A549 (cell line): ENCODE measurements around the gene TGFBR3L. TPM values are rescaled to one million over a fixed set of nuclear protein-coding genes. Genes with fewer than 3 reads are reported as not detected.

ENCODE experiments used
- ATAC-seq, 2 experiments: fragments of 200-7000 bp in 1 of 2; fragments of >200 bp in 1 of 2; cut with Nextera tagmentation in 1 of 2; cut with Tn5 transposase in 1 of 2; 3 replicates each; pipeline versions ENCODE4 v1.8.0 to v1.9.1; 2018 to 2020; ENCODE audit warnings: mild to moderate bottlenecking in 1 of 2, moderate library complexity in 1 of 2
- CTCF ChIA-PET: fragments of 300-600 bp; sonication (Branson Sonifier 250); formaldehyde crosslinking; extraction: SDS; loops from one replicate; lab custom pipeline; 2021; ENCODE audit warnings: antibody characterized with exemption, inconsistent platforms; lab: Yijun Ruan, JAX
- POLR2A ChIA-PET: fragments of 350-600 bp; formaldehyde crosslinking; extraction: SDS; loops from one replicate; lab custom pipeline; 2021; ENCODE audit warnings: antibody characterized with exemption, inconsistent platforms; lab: Yijun Ruan, JAX
- DNase-seq, 2 experiments: peaks; one replicate each; pipeline versions ENCODE4 v3.0.0 to v3.0.0-alpha.2; 2011 to 2016; ENCODE audit warnings: low read depth in 1 of 2, low spot score in 1 of 2
- FAIRE-seq: peaks from 2 replicates; lab custom pipeline; 2011; peaks lifted over from hg19 to GRCh38; lab: Jason Lieb, UNC
- H3K27ac ChIP-seq, 2 experiments: fragments of >200 bp; sonication (Bioruptor Twin); formaldehyde crosslinking; 3 replicates each; pipeline ENCODE4 v1.5.1; 2016 to 2017
- H3K4me1 ChIP-seq: fragments of >200 bp; sonication (Bioruptor Twin); formaldehyde crosslinking; 3 replicates; pipeline ENCODE4 v1.6.1; 2016
- H3K4me2 ChIP-seq: fragments of >200 bp; sonication (Bioruptor Twin); formaldehyde crosslinking; 3 replicates; pipeline ENCODE4 v1.6.1; 2016
- H3K4me3 ChIP-seq: fragments of >200 bp; sonication (Bioruptor Twin); formaldehyde crosslinking; 3 replicates; pipeline ENCODE4 v1.5.1; 2016
- H3K9me3 ChIP-seq: fragments of >200 bp; sonication (Bioruptor Twin); formaldehyde crosslinking; 3 replicates; pipeline ENCODE4 v1.6.1; 2016
- CBX8 ChIP-seq: fragments of 200-600 bp; sonication (generic); IDR thresholded peaks from 2 replicates; pipeline ENCODE4 v1.6.1; 2016
- CEBPB ChIP-seq, 2 experiments: fragments of >200 bp in 1 of 2; sonication (Bioruptor Twin) in 1 of 2; formaldehyde crosslinking in 1 of 2; IDR thresholded peaks; 2 replicates each; pipeline ENCODE4 v1.6.1; 2012 to 2016
- ELK1 ChIP-seq: fragments of 150-350 bp; IDR thresholded peaks from 2 replicates; pipeline ENCODE4 v1.6.1; 2014; ENCODE audit warnings: low read depth, mild to moderate bottlenecking, low read length
- EP300 ChIP-seq, 2 experiments: fragments of >200 bp; sonication (Bioruptor Twin); formaldehyde crosslinking; IDR thresholded peaks; 2 replicates in 1 of 2; 3 replicates in 1 of 2; pipeline ENCODE4 v1.6.1; 2016 to 2017
- ESRRA ChIP-seq: fragments of 150-350 bp; IDR thresholded peaks from 2 replicates; pipeline ENCODE4 v1.6.1; 2014; ENCODE audit warnings: mild to moderate bottlenecking, low read length, borderline replicate concordance
- FOSB ChIP-seq: fragments of 250-450 bp; sonication (Bioruptor Pico); IDR thresholded peaks from 2 replicates; pipeline ENCODE4 v1.5.0; 2020; ENCODE audit warnings: mild to moderate bottlenecking, moderate library complexity
- FOXS1 ChIP-seq: fragments of 250-450 bp; sonication (Bioruptor Pico); IDR thresholded peaks from 2 replicates; pipeline ENCODE4 v1.5.0; 2020; ENCODE audit warnings: mild to moderate bottlenecking, moderate library complexity
- GATA3 ChIP-seq: IDR thresholded peaks from 2 replicates; pipeline ENCODE4 v1.6.1; 2012; ENCODE audit warnings: borderline replicate concordance
- MYC ChIP-seq: IDR thresholded peaks from 2 replicates; pipeline ENCODE4 v1.6.1; 2012; ENCODE audit warnings: mild to moderate bottlenecking, inconsistent platforms, low read length, improper control_type of control experiment, borderline replicate concordance
- NFE2L2 ChIP-seq: fragments of 150-350 bp; conservative IDR thresholded peaks from 2 replicates; pipeline ENCODE4 v1.6.1; 2014; ENCODE audit warnings: low read length
- NR3C1 ChIP-seq: fragments of >200 bp; sonication (Bioruptor Twin); formaldehyde crosslinking; IDR thresholded peaks from 3 replicates; pipeline ENCODE4 v1.6.1; 2017
- PHF8 ChIP-seq: fragments of 200-600 bp; sonication (generic); IDR thresholded peaks from 2 replicates; pipeline ENCODE4 v1.6.1; 2016; ENCODE audit warnings: low read depth, mild to moderate bottlenecking, antibody characterized with exemption, moderate library complexity, borderline replicate concordance
- RAD21 ChIP-seq, 2 experiments: fragments of >200 bp in 1 of 2; sonication (Bioruptor Twin) in 1 of 2; formaldehyde crosslinking in 1 of 2; IDR thresholded peaks in 1 of 2; conservative IDR thresholded peaks in 1 of 2; 2 replicates in 1 of 2; 3 replicates in 1 of 2; pipeline ENCODE4 v1.6.1; 2012 to 2018; ENCODE audit warnings: inconsistent platforms in 1 of 2
- RFX5 ChIP-seq: fragments of 450-650 bp; IDR thresholded peaks from 2 replicates; pipeline ENCODE4 v1.7.1; 2014; ENCODE audit warnings: antibody characterized with exemption, mild to moderate bottlenecking, moderate library complexity
- SMC3 ChIP-seq: fragments of >200 bp; sonication (Bioruptor Twin); formaldehyde crosslinking; IDR thresholded peaks from 3 replicates; pipeline ENCODE4 v1.6.1; 2018; ENCODE audit warnings: inconsistent platforms
- TP53 ChIP-seq: fragments of 250-450 bp; sonication (Bioruptor Pico); IDR thresholded peaks from 2 replicates; pipeline ENCODE4 v1.5.0; 2021; ENCODE audit warnings: mild to moderate bottlenecking, moderate library complexity
- ZC3H11A ChIP-seq: fragments of 450-650 bp; IDR thresholded peaks from 2 replicates; pipeline ENCODE4 v1.6.1; 2014; ENCODE audit warnings: antibody characterized with exemption, mild to moderate bottlenecking
- WGBS: methylation state at CpG from one replicate; pipeline ENCODE4 v1.1.6; 2017; ENCODE audit errors: missing lambda C conversion rate; 5-methylcytosine and 5-hydroxymethylcytosine counted together
- polyA plus RNA-seq, 4 experiments: library from polyadenylated mRNA; depleted of rRNA in 3 of 4; stranded (reverse); fragments of >200 nt; fragmentation: RNase III in 1 of 4; extraction: RNeasy Plus Mini Kit Qiagen cat#74134 plus additional on column Dnase treatment in 1 of 4; gene quantifications; 2 replicates in 3 of 4; 3 replicates in 1 of 4; pipeline ENCODE4 v1.2.3, GENCODE V29; 2011 to 2017
- TF ChIP-seq, protein P1 (sequence below): fragments of >200 bp; sonication (Bioruptor Twin); formaldehyde crosslinking; IDR thresholded peaks from 3 replicates; pipeline ENCODE4 v1.5.1; 2016
- TF ChIP-seq, protein P2 (sequence below): fragments of >200 bp; sonication (Bioruptor Twin); formaldehyde crosslinking; IDR thresholded peaks from 2 replicates; pipeline ENCODE4 v1.6.1; 2016
- TF ChIP-seq, protein P3 (sequence below): fragments of 250-450 bp; sonication (Bioruptor Pico); IDR thresholded peaks from 2 replicates; pipeline ENCODE4 v1.5.0; 2021; ENCODE audit warnings: mild to moderate bottlenecking, moderate library complexity, borderline replicate concordance

The TGFBR3L gene
- polyA plus RNA-seq, 2 of the 4 experiments (the other 2 are of a cell fraction), result 0.21 to 1.2 TPM

DNA sequence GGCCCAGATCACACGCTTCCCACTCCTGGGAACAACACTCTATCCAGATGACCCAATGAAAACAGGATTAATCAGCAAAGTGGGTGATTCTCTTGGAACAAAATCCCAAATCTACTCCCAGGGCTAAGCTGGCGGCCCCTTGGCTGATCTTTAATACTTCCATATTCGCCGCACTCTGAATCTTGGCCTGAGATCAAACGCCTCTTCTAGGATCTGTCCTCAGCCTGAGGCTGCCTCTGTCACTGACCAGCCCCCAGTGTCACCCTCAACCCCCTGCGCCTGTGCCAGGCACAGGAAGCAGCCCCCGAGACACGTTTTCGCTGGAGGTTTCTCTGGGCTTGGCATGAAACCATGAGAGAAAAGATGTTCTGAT lies 13.7 kb downstream of the TGFBR3L start:
- H3K4me1 ChIP-seq, result peaks cover 22% of the 10 kb centered on the region
- H3K4me2 ChIP-seq, result peak overlapping the region; percentile 26; the same call in 2 of the 3 replicates
- WGBS, result 81% methylated on average over 9 of the region's 9 CpGs
- no peaks in the 10 kb centered on the region for H3K9me3 ChIP-seq
- ATAC-seq (no peak), FAIRE-seq (no peak), DNase-seq (no peak)
- H3K27ac ChIP-seq, result 0 out of 6 replicates have a peak overlapping the region, but pooled peaks of 1 of the 2 experiments have one; percentile 6
- POLR2A ChIA-PET, result interaction anchor here (0.5 to 3.2 kb wide), 3 partner anchors 16 to 1347 kb away, joined by 3 to 20 read pairs (median 6); partner anchors contain the start of gene TIMM44
- CTCF ChIA-PET, result interaction anchor here (1.2 to 5.7 kb wide), 4 partner anchors 9 to 75 kb away, joined by 3 to 56 read pairs (median 10); partner anchors contain the start of gene TIMM44
- TF ChIP-seq SMC3 (no peak), FOXS1 (no peak), CBX8 (no peak), ELK1 (no peak), NFE2L2 (no peak), FOSB (CRISPR knock-in tag) (no peak), CEBPB (IDR thresholded peaks at IDR 0.05) (no peak), TP53 (CRISPR knock-in tag) (no peak), PHF8 (no peak), MYC (no peak), ZC3H11A (no peak), EP300 (IDR thresholded peaks at IDR 0.05) (no peak), ESRRA (no peak)
- TF ChIP-seq, protein P1, sequence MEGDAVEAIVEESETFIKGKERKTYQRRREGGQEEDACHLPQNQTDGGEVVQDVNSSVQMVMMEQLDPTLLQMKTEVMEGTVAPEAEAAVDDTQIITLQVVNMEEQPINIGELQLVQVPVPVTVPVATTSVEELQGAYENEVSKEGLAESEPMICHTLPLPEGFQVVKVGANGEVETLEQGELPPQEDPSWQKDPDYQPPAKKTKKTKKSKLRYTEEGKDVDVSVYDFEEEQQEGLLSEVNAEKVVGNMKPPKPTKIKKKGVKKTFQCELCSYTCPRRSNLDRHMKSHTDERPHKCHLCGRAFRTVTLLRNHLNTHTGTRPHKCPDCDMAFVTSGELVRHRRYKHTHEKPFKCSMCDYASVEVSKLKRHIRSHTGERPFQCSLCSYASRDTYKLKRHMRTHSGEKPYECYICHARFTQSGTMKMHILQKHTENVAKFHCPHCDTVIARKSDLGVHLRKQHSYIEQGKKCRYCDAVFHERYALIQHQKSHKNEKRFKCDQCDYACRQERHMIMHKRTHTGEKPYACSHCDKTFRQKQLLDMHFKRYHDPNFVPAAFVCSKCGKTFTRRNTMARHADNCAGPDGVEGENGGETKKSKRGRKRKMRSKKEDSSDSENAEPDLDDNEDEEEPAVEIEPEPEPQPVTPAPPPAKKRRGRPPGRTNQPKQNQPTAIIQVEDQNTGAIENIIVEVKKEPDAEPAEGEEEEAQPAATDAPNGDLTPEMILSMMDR, result no peak
- TF ChIP-seq, protein P2, sequence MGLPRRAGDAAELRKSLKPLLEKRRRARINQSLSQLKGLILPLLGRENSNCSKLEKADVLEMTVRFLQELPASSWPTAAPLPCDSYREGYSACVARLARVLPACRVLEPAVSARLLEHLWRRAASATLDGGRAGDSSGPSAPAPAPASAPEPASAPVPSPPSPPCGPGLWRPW, result no peak
- TF ChIP-seq, protein P3, sequence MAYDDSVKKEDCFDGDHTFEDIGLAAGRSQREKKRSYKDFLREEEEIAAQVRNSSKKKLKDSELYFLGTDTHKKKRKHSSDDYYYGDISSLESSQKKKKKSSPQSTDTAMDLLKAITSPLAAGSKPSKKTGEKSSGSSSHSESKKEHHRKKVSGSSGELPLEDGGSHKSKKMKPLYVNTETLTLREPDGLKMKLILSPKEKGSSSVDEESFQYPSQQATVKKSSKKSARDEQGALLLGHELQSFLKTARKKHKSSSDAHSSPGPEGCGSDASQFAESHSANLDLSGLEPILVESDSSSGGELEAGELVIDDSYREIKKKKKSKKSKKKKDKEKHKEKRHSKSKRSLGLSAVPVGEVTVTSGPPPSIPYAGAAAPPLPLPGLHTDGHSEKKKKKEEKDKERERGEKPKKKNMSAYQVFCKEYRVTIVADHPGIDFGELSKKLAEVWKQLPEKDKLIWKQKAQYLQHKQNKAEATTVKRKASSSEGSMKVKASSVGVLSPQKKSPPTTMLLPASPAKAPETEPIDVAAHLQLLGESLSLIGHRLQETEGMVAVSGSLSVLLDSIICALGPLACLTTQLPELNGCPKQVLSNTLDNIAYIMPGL (CRISPR knock-in tag), result no peak
- no peak overlapping the region for H3K4me3 ChIP-seq

- H3K9me3 ChIP-seq, result no peaks in the 10 kb centered on the region
- peak overlapping the region in 1 of 2 experiments; percentile 25; a peak in 2 of 6 replicates for H3K27ac ChIP-seq
- FAIRE-seq, result no peak
- no peak overlapping the region for H3K4me3 ChIP-seq
- 52% methylated on average over 14 of the region's 24 CpGs for WGBS
- TF ChIP-seq RFX5 (no peak), NR3C1 (no peak), RAD21 (conservative IDR thresholded peaks at IDR 0.05 in 1 of 2, IDR thresholded peaks at IDR 0.05 in 1 of 2) (peak in 1 of 2 experiments; percentile 23; a peak in 2 of 5 replicates), GATA3 (no peak), FOSB (CRISPR knock-in tag) (no peak)
- TF ChIP-seq, all 56 proteins: peak for 1
- Histone ChIP-seq H3K4me1 (peaks cover 22% of the 10 kb centered on the region), H3K4me2 (peak overlapping the region; percentile 26)
- ChIA-PET POLR2A (interaction anchor here (0.6 to 3.2 kb wide), 2 partner anchors 15 to 1348 kb away, joined by 6 to 20 read pairs; partner anchors contain the start of gene TIMM44), CTCF (interaction anchor here (1.2 to 5.7 kb wide), 5 partner anchors 8 to 73 kb away, joined by 8 to 56 read pairs (median 9); partner anchors contain the start of gene TIMM44)
- DNase-seq (peak; percentile 40 to 43), ATAC-seq (peak; percentile 10 to 59; a peak in 4 of 6 replicates)
Measured at GRCh38 chr19:7928741-7929701, 14.4 kb downstream of the TGFBR3L start.
